Spinal cord (tissue), 10 donors: ENCODE data around the gene ARVCF. TPM values are rescaled to one million over a fixed set of nuclear protein-coding genes. Genes with fewer than 3 reads are reported as not detected.
A peak's percentile ranks its signal among the peaks of the same experiment; 100 is the strongest.

ENCODE experiments used
- DNase-seq, 6 donors: peaks; one replicate each; pipeline versions ENCODE4 v3.0.0 to v3.0.0-alpha.2; 2013 to 2015; ENCODE audit warnings: low spot score in 6 of 6, low read depth in 4 of 6
- H3K27ac ChIP-seq: one replicate; pipeline ENCODE4 v1.5.1; 2013; ENCODE audit warnings: low read depth, low read length, control low read depth
- H3K27me3 ChIP-seq: one replicate; pipeline ENCODE4 v1.6.1; 2013; ENCODE audit warnings: low read length; ENCODE audit not compliant: control insufficient read depth, insufficient read depth
- H3K36me3 ChIP-seq: one replicate; pipeline ENCODE4 v1.6.1; 2013; ENCODE audit warnings: low read length; ENCODE audit not compliant: control insufficient read depth, insufficient read depth
- H3K4me1 ChIP-seq: one replicate; pipeline ENCODE4 v1.6.1; 2013; ENCODE audit warnings: low read length; ENCODE audit not compliant: control insufficient read depth, insufficient read depth
- H3K4me3 ChIP-seq: one replicate; pipeline ENCODE4 v1.5.1; 2013; ENCODE audit warnings: low read depth, low read length, control low read depth
- H3K9me3 ChIP-seq: one replicate; pipeline ENCODE4 v1.6.1; 2013; ENCODE audit warnings: low read length; ENCODE audit not compliant: control insufficient read depth, insufficient read depth
- WGBS: methylation state at CpG from one replicate; pipeline ENCODE4 v1.1.5; 2013; ENCODE audit warnings: missing lambda C conversion rate; ENCODE audit not compliant: insufficient coverage; 5-methylcytosine and 5-hydroxymethylcytosine counted together
- polyA plus RNA-seq, 2 donors: library from polyadenylated mRNA; unstranded; fragments of 120-200 nt; gene quantifications; one replicate each; pipeline ENCODE4 v1.2.1, GENCODE V29; 2013; ENCODE audit not compliant: insufficient read length in 2 of 2
- total RNA-seq, 2 donors: library from RNA; depleted of rRNA in 1 of 2; stranded (reverse); fragments of 120-200 nt in 1 of 2; fragments of >200 nt in 1 of 2; gene quantifications; one replicate each; pipeline versions ENCODE4 v1.2.3 to v1.2.4, GENCODE V29; 2013 to 2014
- donor health status: healthy.

ARVCF gene
- total and polyA plus RNA-seq, 4 donors, result 43.5 to 132 (median 84.2) TPM

GRCh38 chr22:19995611-19996339 is 20.8 kb downstream of the ARVCF start:
- H3K27me3 ChIP-seq, result no peaks in the 10 kb centered on the region
- WGBS, result 78% methylated on average over 15 of the region's 18 CpGs
- H3K36me3 ChIP-seq, result peaks cover 40% of the 10 kb centered on the region
- peak in 1 of 6 donors; percentile 46 for DNase-seq
- peak overlapping the region; percentile 84 for H3K27ac ChIP-seq
- H3K4me3 ChIP-seq, result no peak overlapping the region
- no peaks in the 10 kb centered on the region for H3K9me3 ChIP-seq
- H3K4me1 ChIP-seq, result peaks cover 85% of the 10 kb centered on the region

- no peak for DNase-seq
- WGBS, result 90% methylated on average over 11 of the region's 12 CpGs
- peaks cover 47% of the 10 kb centered on the region for H3K36me3 ChIP-seq
- no peak overlapping the region for H3K4me3 ChIP-seq
- H3K9me3 ChIP-seq, result no peaks in the 10 kb centered on the region
- H3K27me3 ChIP-seq, result no peaks in the 10 kb centered on the region
- H3K4me1 ChIP-seq, result peaks cover 85% of the 10 kb centered on the region
- H3K27ac ChIP-seq, result peak overlapping the region; percentile 84
Measured at GRCh38 chr22:19994851-19995610, 21.6 kb downstream of the ARVCF start.

DNA sequence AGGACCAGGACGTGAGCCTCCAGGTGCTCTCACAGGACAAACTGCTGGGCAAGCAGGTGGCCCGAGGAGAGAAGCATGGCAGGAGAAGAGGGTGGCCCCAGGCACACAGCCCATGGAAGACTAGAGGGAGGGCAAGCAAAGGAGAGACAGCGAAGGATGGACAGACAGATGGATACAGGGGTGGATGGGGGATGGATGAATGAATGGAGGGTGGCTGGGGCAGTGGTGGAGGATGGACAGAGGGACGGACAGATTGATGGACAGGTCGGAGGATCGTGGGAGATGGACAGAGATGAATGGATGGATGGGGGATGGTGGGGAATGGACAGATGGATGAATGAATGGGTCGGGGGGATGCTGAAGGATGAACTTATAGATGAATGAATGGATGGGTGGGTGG is 22.7 kb downstream of the ARVCF start:
- DNase-seq, result no peak

GRCh38 chr22:19992921-19993355 is 23.7 kb downstream of the ARVCF start:
- 86% methylated on average over 6 of the region's 6 CpGs for WGBS
- H3K4me1 ChIP-seq, result peaks cover 82% of the 10 kb centered on the region
- H3K27ac ChIP-seq, result peak overlapping the region; percentile 25
- no peak overlapping the region for H3K4me3 ChIP-seq
- H3K36me3 ChIP-seq, result peaks cover 63% of the 10 kb centered on the region
- no peaks in the 10 kb centered on the region for H3K9me3 ChIP-seq
- no peaks in the 10 kb centered on the region for H3K27me3 ChIP-seq
- no peak for DNase-seq

More for the DNA sequence above, 22.7 kb downstream of the ARVCF start:
- peaks cover 82% of the 10 kb centered on the region for H3K4me1 ChIP-seq
- WGBS, result 95% methylated on average over 7 of the region's 7 CpGs
- peaks cover 58% of the 10 kb centered on the region for H3K36me3 ChIP-seq
- no peaks in the 10 kb centered on the region for H3K9me3 ChIP-seq
- no peak overlapping the region for H3K27ac ChIP-seq
- no peaks in the 10 kb centered on the region for H3K27me3 ChIP-seq
- H3K4me3 ChIP-seq, result no peak overlapping the region

- no peaks in the 10 kb centered on the region for H3K27me3 ChIP-seq
- no peak for DNase-seq
Measured at GRCh38 chr22:19992481-19992911, 24.1 kb downstream of the ARVCF start.

GRCh38 chr22:19991645-19992451 is 24.8 kb downstream of the ARVCF start:
- H3K27ac ChIP-seq, result peak overlapping the region; percentile 77
- peaks cover 63% of the 10 kb centered on the region for H3K36me3 ChIP-seq
- H3K9me3 ChIP-seq, result no peaks in the 10 kb centered on the region
- 64% methylated on average over 17 of the region's 23 CpGs for WGBS
- H3K4me1 ChIP-seq, result peaks cover 79% of the 10 kb centered on the region
- DNase-seq, result peak in 1 of 6 donors; percentile 50
- no peak overlapping the region for H3K4me3 ChIP-seq
- no peaks in the 10 kb centered on the region for H3K27me3 ChIP-seq

More at GRCh38 chr22:19992481-19992911, 24.1 kb downstream of the ARVCF start:
- 93% methylated on average over 6 of the region's 7 CpGs for WGBS
- H3K9me3 ChIP-seq, result no peaks in the 10 kb centered on the region
- peaks cover 82% of the 10 kb centered on the region for H3K4me1 ChIP-seq
- H3K36me3 ChIP-seq, result peaks cover 63% of the 10 kb centered on the region
- no peak overlapping the region for H3K4me3 ChIP-seq
- H3K27ac ChIP-seq, result no peak overlapping the region

DNA sequence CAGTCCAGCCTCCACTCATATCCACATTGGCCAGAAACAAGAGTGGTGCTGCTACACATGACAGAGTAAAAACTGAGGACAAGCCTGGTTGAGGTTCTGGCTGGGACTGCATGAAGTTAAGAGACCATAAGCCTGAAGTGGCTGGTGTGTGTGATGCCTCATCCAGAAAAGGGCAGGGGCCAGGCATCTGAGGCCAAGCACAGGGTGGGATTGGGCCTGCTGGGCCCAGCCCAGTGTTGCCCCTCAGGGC is 25.3 kb downstream of the ARVCF start:
- no peak for DNase-seq
- Histone ChIP-seq H3K4me3 (no peak overlapping the region), H3K27me3 (no peaks in the 10 kb centered on the region), H3K36me3 (peaks cover 63% of the 10 kb centered on the region), H3K27ac (peak overlapping the region; percentile 77), H3K4me1 (peaks cover 79% of the 10 kb centered on the region), H3K9me3 (no peaks in the 10 kb centered on the region)

GRCh38 chr22:19990609-19991394 is 25.8 kb downstream of the ARVCF start:
- Histone ChIP-seq H3K27me3 (no peaks in the 10 kb centered on the region), H3K27ac (peak overlapping the region; percentile 77), H3K4me3 (no peak overlapping the region), H3K4me1 (peaks cover 79% of the 10 kb centered on the region), H3K36me3 (peaks cover 60% of the 10 kb centered on the region), H3K9me3 (no peaks in the 10 kb centered on the region)
- DNase-seq, result peak in 1 of 6 donors; percentile 68
- WGBS, result 81% methylated on average over 20 of the region's 20 CpGs

GRCh38 chr22:19990188-19990587 is 26.4 kb downstream of the ARVCF start:
- 86% methylated on average over 2 of the region's 2 CpGs for WGBS
- H3K9me3 ChIP-seq, result no peaks in the 10 kb centered on the region
- peaks cover 60% of the 10 kb centered on the region for H3K36me3 ChIP-seq
- no peak for DNase-seq
- H3K27ac ChIP-seq, result no peak overlapping the region
- no peaks in the 10 kb centered on the region for H3K27me3 ChIP-seq
- no peak overlapping the region for H3K4me3 ChIP-seq
- H3K4me1 ChIP-seq, result peaks cover 79% of the 10 kb centered on the region
